PC-9 (cell line): ENCODE measurements around the gene NFATC4.

Source experiments
- CTCF ChIP-seq: fragments of 200-600 bp; sonication (generic); conservative IDR thresholded peaks from 2 replicates; pipeline ENCODE4 v1.6.1; 2017; ENCODE audit warnings: mixed run types, antibody characterized with exemption, mild to moderate bottlenecking, moderate library complexity
- EZH2 ChIP-seq: fragments of 200-600 bp; sonication (generic); IDR thresholded peaks from 2 replicates; pipeline ENCODE4 v1.8.0; 2017; ENCODE audit warnings: antibody characterized with exemption, low read depth

GRCh38 chr14:24409192-24409591 lies 41.2 kb downstream of the NFATC4 start:
- TF ChIP-seq EZH2 (no peak), CTCF (no peak)
